Skin of body (tissue), 2 donors: ENCODE measurements around the gene DHX16. TPM values are rescaled to one million over a fixed set of nuclear protein-coding genes. Genes with fewer than 3 reads are reported as not detected.

Experiments
- DNase-seq: peaks from one replicate; lab custom pipeline; 2025; lab: John Stamatoyannopoulos, UW
- total RNA-seq: library from RNA; depleted of rRNA; stranded (reverse); fragments of >200 nt; gene quantifications from one replicate; pipeline ENCODE4 v1.2.3, GENCODE V29; 2014

The DHX16 gene
- total RNA-seq, 1 donor from 2014 or later: 17.9 TPM

DNA sequence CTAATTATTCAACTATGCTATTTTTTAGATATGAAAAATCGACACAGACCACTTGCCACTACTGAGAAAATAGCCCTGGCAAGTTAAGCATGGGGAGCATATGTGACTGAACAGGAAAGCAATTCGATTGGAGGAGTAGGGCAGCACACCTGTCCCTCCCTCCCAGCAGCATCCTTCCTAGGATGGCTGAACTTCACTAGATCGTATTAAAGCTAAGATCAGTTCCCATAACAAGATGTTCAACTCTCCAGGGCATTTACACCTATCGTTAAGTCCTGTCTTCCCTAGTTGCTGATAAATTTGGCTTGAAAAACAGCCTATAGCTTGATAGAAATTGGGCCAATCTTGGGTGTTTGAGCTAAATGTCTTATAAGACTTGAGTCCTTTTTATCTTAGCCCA lies 62.7 kb downstream of the DHX16 start:
- DNase-seq: no peak

DNA sequence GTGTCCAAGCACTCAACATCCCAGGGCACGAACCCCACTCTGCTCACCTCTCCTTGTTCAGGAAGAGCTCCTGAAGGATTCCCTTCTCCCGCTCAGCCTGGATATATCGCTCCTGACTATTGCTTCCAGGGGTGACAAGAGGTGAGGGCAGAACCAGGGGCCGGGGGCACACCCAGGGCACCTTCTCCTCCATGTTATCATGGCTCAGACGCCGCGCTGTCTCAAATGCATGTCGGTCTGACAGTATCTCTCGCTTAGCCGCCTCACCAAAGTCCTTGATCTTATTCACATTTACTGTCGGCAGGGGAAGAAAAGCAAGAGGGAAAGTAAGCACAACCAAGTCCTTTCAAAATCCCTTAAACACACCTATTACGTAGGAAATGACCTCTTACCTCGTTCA lies 68.8 kb downstream of the DHX16 start:
- no peak for DNase-seq

Other genes starting within 250 kb of the DHX16 start
- gene HLA-E, start 183.5 kb downstream of the DHX16 start, total RNA-seq: 115 TPM
- gene GNL1, start 116.5 kb downstream of the DHX16 start, total RNA-seq: 35.8 TPM
- gene PRR3, start 115.7 kb downstream of the DHX16 start, total RNA-seq: 6.6 TPM
- gene ABCF1, start 101.6 kb downstream of the DHX16 start, total RNA-seq: 27.4 TPM
- 15.2 TPM for gene PPP1R10, start 55.8 kb downstream of the DHX16 start, total RNA-seq
- 41.3 TPM for gene MRPS18B, start 55.2 kb downstream of the DHX16 start, total RNA-seq
- gene ATAT1, start 46.1 kb downstream of the DHX16 start, total RNA-seq: 7.8 TPM
- gene C6orf136, start 25.9 kb downstream of the DHX16 start, total RNA-seq: 5.2 TPM
- 22.2 TPM for gene PPP1R18, start 13.6 kb upstream of the DHX16 start, total RNA-seq
- 3.6 TPM for gene NRM, start 18.0 kb upstream of the DHX16 start, total RNA-seq
- 9.3 TPM for gene MDC1, start 44.3 kb upstream of the DHX16 start, total RNA-seq
- gene TUBB, start 47.3 kb upstream of the DHX16 start, total RNA-seq: 296 TPM
- gene FLOT1, start 69.7 kb upstream of the DHX16 start, total RNA-seq: 32.6 TPM
- 33.0 TPM for gene IER3, start 71.5 kb upstream of the DHX16 start, total RNA-seq
- gene DDR1, start 211.5 kb upstream of the DHX16 start, total RNA-seq: 59.3 TPM
- gene GTF2H4, start 235.2 kb upstream of the DHX16 start, total RNA-seq: 14.3 TPM
- gene VARS2, start 241.2 kb upstream of the DHX16 start, total RNA-seq: 11.8 TPM